GM18508 (cell line): ENCODE measurements around the gene KCNK4.

Source experiments
- ATAC-seq: cut with Tn5 transposase; IDR thresholded peaks from one replicate; pipeline ENCODE4 v1.9.1; 2021; ENCODE audit warnings: moderate number of reproducible peaks; ENCODE audit not compliant: insufficient read depth, unreplicated experiment

Gene KCNK4

DNA sequence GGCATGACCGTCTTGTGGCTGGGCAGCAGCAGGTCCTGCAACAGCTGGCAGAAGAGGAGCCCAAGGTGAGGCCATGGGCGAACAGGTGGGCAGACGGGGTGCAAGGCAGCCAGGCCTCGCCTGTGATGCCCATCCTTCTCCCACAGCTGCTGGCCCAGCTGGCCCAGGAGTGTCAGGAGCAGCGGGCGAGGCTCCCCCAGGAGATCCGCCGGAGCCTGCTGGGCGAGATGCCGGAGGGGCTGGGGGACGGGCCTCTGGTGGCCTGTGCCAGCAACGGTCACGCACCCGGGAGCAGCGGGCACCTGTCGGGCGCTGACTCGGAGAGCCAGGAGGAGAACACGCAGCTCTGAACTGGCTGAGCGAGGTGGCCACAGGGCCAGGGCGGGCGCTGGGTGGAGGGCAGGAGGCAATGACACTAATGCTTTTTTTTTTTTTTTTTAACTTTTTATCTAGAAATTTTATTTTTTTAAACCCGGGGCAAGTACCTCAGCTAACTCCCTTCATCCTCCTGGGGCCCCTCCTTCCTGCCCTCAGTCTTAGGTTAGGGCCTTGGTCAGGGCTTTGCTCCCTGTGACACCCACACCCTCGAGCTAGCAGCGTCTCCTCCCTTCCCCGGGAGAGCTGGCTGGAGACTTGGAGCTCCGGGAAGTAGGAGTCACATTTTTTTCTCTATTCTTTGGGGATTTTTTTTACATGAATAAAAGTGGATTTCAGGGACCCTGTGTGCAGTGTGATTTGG is 23.7 kb upstream of the KCNK4 start:
- ATAC-seq, result no peak

DNA sequence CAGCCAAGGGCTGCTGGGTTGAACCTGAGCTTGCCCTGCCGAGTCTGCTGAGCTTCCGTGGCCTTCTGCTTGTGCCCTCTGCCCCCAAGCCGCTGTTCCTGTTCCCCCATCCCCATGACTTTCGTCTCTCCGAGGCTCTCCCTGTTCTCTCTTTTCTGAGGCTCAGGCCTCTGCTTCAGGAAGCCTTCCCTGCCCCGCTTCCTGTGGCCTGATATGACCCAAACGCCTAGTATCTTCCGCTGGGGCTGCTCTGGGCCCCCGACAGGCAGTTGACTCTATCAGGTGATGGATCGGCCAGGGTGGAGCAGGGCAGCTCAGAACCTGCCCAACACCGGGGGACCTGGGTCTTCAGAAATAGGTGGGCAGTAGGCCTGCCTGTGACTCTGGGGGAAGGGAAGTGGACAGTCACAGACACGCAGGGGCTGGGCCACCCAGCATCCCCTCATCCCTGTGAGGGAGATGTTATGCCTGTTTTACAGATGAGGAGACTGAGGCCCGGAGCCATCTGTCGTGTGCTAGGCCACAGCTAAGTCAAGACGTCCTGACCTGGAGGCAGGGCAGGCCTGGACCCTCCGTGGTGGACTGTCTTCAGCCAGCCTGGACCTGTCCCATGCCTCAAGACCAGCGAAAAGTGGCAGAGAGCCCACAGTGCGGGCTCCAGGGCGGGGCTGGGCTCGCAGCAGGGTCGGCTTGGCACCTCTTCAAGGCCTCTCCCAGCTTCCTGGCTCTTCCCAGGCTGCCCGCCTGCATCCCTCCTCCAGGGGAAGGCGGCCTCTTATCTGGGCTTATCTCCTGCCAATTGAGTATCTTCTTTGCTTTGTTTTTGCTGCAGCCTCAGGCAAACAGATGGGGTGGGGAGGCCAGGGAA is 22.8 kb upstream of the KCNK4 start:
- no peak for ATAC-seq

DNA sequence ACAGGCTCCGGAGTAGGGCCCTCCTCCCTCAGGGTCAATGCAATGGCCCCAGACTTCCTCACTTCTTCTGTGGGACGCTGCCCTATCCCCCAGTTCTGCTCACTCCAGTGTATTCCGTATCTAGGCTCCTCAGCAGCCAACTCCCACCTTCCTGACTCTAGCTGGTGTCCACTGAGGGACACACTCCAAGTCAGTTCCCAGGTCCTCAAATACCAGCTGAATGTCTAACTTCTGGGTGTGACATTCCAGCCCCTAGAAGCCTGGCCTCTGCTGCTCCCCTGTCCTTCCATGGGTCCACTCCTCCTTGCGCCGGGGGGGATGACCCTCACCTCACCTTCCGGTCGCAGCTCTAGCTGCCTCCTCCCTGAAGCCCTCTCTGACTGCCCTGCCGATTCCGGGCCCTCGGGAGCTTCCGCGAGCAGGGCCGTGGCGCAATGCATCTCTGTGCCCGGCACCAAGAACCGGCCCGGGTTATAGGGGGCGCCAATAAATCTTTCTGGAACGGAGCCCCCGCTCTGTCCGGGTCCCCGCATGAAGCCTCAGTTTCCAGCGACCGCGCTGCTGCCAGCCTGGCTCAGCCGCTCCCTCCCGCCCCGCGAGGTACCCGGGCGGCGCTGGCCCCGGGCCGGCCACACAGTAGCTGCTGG is 22.1 kb upstream of the KCNK4 start:
- ATAC-seq, result peak; percentile 10

DNA sequence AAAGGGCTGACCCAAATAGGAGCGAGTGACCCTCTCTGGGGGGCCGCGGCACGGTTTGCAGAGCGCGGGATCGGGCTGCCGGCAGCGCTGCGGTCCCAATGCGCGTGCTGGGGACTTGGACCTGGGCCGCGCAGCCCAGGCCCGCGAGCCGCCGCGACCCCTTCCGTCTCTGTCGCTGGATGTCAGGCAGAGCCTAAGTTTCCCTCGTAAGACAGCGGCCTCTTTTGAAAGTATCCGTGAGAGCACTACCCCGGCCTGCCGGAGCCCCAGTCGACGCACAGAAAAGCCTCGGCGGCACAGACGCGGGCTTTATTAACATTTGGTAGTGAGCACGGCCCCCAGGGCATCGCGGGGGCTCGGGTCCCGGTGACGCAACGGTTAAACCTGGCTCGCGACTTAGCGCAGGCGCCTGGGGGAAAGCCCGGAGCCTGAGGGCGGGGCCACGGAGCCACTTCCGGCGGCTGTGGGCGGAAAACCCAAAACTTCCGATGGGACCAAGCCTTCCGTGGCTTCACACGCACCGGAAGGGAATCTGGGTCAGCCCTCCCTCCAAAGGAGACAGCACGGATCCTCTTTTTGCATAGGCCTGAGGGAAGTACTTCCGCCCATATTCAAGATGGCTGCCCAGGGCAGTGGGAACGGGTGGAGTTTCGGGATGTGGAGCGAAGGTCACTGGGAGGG is 21.4 kb upstream of the KCNK4 start:
- ATAC-seq, result peak; percentile 38

DNA sequence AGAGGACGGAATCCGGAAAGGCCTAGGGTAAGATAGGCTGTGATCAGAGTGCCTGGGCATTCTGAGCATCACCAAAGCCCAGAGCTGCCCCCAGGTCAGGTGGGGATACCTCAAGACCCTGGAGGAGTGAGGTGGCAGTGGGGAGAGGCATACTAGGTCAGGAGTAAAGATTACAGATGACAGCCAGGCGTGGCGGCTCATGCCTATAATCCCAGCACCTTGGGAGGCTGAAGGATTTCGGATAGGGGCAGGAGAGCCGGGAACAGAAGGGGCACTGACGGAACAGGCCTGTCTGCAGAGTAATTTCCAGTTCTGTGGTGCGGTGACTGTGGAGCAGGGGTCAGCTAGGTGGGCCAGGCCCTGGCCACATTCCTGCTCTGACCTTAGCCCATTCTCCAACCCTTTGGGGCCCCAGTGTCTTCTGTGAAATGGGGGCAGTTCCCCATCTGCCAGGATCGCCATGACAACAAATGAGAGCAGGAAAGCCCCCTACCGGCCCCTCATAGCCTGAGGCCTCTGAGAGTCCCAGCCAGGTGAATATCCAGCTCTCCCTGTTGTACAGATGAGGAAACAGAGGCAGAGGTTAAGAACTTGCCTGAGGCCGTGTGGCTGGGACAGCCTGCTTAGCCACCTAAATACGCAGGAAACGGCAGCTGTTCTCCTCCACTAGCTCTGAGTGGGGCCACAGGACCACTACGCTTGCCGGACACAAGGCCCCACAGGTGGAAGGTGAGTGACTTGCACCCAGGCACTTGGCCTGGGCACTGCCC is 15.9 kb upstream of the KCNK4 start:
- no peak for ATAC-seq

DNA sequence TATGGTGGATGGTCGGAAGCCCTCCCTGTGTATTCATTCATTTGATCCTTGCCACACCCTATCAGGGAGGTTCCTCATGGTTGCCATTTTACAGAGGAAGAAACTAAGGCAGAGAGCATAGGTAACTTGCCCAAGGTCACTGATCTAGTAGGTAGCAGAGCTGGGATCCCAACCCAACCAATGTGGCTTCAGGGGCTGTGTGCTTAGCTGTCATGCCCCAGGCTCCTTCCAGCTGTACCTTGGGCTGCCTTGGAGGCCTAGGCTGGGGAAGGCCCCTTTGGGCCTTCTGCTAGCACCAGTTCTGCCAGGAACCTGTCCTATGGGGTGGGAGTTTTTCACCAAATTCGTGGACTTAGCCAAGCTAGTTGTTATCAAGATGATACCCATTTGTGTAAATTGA is 15.3 kb upstream of the KCNK4 start:
- no peak for ATAC-seq

DNA sequence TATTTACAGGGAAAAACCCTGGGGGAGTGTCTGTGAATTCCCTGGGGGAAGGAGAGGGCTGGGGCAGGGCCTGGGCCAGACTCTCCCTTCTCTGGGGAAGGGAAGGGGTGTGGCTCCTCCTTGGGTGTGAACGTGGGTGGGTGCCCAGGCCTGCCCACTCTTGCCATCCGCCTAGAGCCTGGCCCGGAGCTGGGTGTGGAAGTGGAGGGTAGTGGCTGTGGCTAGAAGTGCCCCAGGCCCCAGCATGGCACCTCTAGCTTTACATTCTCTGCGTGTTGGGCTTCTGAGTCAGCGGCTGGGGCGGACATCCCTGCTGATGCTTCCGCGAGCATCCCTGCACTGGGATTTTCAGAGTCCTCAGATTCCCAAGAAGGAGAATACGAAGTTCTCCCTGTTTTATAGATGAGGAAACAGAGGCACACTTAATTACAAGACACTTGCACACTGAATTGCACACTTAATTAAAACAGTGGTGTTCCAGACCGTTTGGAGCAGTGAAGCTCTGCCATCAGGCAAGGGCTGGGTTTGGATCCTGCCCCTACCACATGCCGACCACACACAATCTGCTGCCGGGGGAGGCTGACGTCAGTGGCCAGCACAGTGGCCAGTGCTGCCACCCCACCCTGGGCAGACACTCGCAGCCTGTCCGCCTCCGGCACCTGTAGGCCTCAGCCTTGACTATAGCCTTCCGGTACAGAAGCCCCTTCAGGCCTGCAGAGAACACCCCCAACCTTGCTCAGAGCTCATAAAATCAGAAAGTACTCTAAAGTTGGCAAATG is 14.3 kb upstream of the KCNK4 start:
- no peak for ATAC-seq

DNA sequence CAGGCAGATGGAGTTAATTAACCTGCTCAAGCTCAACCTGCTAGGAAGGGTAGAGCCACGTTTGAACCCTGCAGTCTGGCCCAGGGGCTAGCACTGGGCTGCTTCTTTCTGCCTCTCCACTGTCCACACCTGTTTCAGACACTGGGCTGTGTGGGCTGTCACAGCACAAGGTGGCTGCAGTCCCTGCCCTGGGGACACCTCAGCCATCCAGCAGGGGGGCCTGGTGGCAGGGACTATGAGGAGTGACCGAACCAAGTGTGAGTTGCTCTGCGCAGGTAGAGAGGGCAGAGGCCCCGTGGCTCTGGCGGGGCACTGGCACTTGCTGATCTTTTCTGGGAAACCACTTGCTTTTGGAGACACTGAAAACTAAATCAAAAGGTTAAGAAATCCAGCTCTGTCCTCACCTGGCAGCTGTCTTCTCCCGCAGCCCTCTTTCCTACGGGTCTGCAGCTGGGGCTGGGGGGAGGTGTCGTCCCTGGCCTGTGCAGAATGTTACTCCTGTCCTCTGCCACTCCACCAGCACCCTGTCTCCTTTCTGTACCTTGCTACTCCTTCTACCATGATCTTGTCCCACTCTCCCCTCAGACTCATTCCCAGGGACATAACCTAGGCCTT is 12.4 kb upstream of the KCNK4 start:
- no peak for ATAC-seq

DNA sequence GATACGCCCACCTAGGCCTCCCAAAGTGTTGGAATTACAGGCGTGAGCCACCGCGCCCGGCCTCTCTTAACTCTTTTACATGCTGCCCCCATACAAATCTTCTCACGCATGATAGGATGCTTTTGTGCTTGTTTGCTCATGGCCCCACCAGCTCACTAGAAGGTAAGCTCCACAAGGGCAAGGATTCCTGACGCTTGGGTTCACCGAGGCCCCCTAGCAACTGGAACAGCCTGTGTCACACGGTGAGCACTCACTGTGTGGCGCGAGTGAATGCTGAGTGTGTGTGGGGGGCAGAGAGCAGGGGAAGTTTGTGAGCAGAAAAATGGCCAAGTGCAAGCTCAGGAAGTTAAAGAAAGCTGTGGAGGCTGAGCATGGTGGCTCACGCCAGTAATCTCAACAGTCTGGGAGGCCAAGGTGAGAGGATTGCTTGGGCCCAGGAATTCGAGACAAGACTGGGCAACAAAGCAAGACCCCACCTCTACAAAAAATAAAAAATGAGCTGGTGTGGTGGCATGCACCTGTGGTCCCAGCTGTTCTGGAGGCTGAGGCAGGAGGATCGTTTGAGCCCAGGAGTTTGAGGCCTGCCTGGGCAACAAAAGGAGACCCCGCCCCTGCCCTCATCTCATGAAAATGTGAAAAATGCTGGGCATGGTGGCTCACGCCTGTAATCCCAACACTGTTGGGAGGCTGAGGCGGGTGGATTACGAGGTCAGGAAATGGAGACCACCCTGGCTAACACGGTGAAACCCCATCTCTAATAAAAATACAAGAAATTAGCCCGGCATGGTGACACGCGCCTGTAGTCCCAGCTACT is 8.9 kb upstream of the KCNK4 start:
- no peak for ATAC-seq

DNA sequence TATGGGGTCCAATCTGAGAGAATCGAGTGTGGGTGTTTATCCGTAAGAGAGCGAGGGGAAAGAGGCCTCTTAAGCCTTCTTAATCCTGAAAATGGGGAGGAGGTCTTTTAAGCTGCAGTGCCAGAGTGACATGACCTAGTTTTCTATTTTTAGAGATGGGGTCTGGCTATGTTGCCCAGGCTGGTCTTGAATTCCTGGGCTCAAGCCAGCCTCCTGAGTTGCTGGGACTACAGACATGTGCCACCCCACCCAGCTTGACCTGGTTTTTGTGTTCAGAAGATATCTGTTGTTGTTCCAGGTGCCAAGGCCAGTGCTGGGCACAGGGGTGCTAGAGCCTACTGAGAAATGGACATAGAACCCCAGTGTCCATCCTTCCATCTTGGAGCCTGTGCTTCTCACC is 8.0 kb upstream of the KCNK4 start:
- ATAC-seq, result no peak

DNA sequence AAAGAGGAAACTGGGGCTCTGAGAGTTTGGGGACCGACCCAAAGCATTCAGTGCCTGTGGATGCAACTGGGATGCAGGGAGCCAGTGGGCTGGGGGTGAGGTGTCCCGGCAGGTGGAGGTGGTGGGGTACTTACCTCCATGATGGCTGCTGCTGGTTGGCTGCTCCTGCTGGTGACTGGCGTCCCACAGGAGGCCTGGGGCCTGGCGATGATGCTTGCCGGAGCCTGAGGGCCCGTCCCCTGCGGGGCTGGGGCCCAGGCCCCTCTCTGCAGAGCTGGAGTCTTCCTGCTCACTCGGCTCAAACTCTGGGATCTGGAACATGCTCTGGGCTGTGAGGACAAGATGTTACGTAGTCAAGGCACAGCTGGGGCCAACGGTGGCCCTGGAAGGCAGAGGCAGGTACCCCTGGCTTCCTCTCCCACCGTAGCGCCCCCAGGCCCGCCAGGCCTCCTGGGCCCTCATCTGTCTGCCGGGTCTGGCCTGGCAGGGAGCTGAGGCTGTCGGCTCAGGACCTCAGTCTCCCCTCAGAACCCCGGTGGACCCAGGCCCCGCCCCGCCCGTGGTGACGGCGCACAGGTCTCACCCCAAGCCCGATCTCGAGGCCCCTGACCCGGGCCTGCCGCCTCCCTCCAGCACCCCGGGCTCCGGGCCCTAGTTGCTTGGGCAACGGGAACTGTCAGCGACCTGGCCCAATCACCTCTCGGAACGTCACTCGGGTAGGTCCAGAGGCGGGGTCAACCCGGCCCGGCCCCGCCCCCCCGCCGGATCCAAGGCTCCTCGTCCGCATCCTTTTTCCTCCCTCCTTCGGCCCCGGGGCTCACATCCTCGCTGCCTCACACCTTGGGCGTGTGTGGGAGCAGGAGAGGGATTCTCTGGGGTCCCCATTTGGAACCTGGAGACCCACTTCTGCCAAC is 6.8 kb upstream of the KCNK4 start, which contains the start of gene BAD:
Gene BAD (minus strand): TSS at position 618 of the 914 bp plus-strand sequence. CDS start 297 bp downstream, at position 321.
- no peak for ATAC-seq

DNA sequence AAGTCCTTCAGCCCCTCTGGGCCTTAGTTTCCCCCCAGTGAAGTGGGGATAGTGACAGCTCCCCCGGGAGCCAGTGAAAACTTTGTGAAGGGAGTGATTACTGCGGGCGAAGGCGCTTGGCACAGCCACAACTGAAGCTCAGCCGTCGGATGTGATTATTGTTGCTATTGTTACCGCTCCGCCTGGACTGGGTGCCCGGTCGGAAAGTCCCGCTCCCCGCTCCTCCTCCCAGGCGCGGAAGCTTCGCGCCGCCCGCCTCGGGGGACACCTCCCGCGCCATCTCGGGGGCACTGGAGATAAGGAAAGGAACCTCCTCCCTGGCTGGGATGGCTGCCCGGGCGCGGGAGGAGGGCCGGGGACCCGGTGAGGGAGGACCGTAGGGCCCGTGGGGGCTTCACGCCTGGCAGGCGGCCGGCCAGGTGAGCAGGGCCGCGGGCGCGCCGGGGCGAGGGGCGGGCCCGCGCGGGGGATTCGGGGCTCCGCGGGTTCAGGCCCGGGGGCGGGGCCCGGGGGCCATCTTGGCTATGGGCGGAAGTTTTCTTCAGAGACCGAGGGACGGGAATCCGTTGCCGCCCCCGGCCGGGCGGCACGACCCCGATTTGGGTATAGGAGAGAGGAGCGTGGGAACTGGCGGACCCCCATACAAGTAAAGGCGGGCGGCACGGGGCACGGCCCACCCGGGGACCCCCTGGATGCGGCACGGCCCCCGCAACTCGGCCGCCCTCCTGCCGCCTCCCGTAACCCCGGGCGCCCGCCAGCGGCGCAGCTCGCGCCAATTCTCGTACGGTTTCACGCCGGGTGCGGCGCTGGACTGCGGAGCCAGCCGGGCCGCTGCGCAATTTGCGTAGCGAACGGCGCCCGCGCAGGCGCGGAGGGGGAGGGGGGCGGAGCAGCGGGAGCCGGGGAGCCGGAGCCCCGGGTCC is 5.9 kb upstream of the KCNK4 start, which contains the start of gene GPR137:
Gene GPR137 (plus strand): TSS at position 887 of the 923 bp plus-strand sequence. CDS start 677 bp downstream, outside the sequence.
- ATAC-seq, result no peak

DNA sequence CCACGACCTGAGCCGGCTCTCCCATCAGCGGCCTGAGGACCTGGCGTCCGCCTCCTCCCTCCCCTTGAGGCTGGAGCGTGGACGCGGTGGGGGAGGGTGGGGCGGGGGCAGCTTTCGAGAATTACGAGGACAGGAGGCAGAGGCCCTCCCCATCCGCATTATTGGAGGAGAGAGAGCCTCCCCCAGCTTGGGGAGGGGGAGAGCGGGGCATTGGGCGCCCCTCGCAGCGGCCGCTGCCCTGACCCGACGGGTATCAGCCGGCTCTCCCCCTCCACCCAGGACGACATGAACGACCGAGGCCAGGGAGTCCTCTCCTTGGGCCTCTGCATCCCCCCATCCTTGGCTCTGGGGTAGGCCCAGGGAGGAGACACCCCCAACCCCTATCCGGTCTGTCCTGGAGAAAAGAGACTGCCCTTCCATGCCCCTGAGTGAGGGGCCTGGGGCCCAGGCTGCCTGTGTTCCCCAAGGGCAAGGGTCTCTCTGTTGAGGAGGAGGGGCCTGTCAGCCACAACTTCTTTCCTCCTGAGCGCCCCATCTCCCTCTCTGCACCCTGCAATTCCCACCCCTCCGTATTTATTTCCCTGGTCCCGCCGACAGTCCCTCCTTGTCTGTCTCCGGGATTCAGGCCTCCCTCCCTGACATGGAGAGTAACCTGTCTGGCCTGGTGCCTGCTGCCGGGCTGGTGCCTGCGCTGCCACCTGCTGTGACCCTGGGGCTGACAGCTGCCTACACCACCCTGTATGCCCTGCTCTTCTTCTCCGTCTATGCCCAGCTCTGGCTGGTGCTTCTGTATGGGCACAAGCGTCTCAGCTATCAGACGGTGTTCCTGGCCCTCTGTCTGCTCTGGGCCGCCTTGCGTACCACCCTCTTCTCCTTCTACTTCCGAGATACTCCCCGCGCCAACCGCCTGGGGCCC is 5.0 kb upstream of the KCNK4 start:
- ATAC-seq, result no peak

DNA sequence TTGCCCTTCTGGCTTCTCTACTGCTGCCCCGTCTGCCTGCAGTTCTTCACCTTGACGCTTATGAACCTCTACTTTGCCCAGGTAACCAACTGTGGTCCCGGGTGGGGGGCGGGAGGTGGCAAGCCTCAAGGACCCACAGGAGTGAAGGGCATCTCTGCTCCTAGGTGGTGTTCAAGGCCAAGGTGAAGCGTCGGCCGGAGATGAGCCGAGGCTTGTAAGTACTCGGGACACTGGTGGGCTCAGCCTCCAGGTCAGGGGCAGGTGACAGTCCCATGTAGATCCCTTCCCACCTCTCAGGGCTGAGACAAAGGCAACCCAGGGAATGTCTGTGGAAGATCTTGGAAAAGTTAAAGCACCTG is 4.3 kb upstream of the KCNK4 start:
- ATAC-seq, result no peak
